GM21447 (cell line): Measurements from ENCODE around the gene FUT6.
A peak's percentile ranks its signal among the peaks of the same experiment; 100 is the strongest.

Experiments
- ATAC-seq: cut with Tn5 transposase; IDR thresholded peaks from one replicate; pipeline ENCODE4 v1.9.1; 2021; ENCODE audit not compliant: unreplicated experiment

Gene FUT6

DNA sequence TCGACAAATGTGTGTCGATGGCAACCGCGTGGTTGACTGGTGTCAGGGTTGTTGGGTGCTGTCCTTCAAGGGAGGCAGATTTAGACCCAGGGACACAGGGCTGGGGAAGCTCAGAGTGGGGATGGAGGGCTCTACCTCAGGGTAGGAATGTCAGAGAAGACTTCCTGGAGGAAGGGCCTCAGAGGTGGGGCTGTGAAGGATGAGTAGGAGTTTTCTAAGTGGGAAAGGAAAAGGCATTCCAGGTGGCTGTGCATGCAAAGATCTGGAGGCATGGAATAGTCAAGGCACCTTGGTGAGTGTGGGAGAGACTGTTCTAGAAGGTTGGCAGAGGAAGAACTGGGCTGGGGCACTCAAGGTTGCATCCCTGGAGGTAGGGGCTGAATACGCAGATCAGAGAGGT is 32.6 kb downstream of the FUT6 start:
- ATAC-seq, result no peak

DNA sequence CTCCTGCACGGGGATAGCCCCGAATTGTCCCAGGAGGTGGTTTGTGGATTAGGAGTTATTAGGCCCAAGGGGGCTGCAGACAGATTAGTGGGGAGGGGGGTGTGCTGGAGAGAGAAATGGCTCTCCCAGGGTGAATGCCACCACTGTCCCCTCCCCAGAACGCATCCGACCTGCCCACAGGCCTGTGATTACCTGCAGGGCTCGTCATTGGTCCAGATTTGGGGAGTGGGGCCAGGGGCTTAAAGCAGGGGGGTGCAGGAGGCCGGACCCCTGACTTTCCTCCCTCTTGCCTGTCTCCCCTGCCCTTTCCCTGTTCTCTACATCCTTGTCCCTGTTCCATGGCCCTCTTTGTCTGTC is 33.4 kb downstream of the FUT6 start:
- no peak for ATAC-seq

DNA sequence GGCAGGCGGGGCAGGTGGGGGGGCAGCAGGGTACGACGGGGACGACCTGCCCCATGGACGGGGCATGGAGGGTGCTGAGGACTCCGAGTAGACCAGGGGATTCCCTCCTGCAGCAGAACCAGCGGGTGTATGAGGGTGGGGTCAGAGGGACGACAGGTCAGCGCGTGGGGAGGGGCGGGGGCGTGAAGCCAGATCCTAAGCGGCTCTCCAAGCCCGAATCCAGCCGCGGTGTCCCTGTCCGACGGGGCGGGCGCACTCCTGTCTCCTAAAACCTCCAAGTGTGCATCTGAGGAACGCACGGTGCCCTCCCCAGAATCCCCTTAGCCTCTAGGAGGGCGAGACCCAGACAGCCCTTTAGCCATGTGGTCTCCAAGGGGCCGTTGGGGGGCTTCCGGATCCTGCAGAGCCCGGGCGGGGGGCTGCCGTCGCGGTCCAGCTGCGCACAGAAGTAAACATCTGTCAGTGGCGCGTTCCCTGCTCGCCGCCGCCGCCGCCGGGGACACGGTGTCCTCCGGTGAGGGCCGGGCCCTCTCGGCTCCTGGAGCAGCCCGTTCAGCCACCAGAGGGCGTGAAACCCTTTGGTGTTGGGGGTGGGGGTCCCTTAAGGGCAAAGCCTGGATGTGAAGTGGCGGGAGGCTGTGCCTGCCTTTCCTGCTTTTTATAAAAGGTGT is 33.9 kb downstream of the FUT6 start:
- no peak for ATAC-seq

DNA sequence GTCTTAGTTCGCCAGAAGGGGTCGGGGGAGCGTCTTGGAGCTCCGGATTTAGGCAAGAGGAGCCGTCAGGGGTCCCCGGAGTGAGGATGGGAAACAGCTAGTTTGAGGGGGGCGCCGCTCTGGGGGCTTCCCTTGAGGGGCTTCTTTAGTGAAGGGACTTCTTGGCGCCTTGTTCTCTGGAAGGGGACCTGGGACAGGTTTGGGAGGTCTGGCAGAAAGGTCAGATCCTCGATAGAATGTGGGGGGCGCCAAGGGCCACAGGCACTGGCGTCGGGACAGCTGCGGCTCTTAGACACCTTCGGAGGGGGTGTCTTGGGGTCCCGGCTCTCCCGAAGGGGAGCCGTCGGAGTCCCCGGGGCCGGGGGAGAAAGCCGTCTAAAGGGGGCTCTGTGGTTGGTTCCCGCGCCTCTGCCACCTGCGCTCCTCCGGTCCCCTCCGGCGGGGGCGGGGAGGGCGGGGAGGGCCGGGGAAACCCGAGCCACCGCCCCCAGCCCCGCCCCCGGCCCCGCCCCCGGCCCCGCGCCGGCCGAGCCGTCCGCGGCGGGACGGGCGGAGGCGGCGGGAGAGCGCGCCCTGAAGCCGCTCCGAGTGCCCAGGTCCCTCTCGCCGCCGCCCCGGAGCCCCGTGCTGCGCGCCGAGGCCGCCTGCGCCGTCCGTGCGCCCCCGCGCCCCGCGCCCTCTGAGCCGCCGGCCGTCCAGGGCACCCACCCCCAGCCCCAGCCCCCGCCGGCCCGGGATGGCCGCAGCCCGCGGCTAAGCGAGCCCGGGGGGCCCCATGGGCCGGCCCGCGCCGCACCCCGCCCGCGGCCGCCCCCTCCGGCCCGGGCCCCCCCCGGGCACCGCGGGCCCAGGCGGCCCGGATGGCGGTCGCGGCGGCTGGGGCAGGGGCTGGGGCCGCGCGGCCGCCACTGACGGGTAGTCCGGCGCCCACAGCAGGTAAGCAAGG is 34.7 kb downstream of the FUT6 start, which contains the start of gene NRTN:
Gene NRTN (plus strand): TSS at position 552 of the 946 bp plus-strand sequence. CDS start 19,099 bp downstream, outside the sequence.
- no peak for ATAC-seq

DNA sequence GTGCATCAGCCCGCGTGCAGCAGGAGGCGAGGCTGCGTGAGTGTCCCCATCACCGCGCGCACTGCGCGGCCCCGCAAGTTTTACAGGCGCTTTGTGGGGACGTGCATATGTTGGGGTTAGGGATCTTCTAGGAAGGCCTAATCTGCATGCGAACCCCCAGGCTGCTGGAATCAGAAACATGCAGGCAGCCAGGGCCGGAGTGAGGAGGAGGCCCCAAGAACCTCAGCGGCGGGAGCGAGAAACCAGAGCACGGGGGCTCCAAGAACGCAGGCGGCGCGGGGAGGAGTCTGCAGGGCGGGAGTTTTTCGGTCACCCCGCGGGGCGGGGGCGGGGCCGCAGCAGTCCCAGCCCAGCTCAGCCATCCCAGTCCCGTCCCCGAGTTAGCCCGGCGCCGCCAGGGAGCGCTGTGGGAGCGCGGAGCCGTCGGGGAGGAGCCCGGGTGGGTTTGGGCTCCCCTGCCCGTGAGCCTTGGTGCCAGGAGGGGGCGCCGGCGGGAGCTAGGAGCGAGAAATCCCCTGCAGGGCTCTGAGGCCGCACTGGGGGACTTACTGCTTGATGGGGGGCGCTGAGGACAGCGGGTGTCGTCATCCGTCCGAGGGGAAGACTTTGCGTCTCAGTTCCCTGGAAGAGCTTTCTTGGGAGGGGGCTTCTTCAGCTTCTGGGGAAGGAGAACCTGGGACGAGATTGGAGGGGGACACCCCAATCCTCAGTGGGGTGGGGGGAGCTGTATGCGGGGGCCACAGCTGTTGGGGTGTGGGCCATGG is 35.6 kb downstream of the FUT6 start:
- peak; percentile 66 for ATAC-seq

DNA sequence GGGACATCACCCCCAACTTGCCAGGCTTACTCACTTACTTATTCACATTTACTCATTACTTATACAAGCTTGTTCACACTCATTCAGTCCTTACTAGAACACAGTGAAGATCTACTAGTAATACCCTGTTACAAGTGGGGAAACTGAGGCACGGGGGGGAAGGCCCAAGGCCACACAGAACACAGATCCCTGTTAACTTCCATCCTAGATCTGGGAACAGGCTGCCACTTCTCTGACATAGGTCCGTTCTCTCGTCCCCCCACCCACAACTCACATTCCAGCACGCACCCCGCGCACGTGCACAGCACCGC is 36.1 kb downstream of the FUT6 start:
- no peak for ATAC-seq

DNA sequence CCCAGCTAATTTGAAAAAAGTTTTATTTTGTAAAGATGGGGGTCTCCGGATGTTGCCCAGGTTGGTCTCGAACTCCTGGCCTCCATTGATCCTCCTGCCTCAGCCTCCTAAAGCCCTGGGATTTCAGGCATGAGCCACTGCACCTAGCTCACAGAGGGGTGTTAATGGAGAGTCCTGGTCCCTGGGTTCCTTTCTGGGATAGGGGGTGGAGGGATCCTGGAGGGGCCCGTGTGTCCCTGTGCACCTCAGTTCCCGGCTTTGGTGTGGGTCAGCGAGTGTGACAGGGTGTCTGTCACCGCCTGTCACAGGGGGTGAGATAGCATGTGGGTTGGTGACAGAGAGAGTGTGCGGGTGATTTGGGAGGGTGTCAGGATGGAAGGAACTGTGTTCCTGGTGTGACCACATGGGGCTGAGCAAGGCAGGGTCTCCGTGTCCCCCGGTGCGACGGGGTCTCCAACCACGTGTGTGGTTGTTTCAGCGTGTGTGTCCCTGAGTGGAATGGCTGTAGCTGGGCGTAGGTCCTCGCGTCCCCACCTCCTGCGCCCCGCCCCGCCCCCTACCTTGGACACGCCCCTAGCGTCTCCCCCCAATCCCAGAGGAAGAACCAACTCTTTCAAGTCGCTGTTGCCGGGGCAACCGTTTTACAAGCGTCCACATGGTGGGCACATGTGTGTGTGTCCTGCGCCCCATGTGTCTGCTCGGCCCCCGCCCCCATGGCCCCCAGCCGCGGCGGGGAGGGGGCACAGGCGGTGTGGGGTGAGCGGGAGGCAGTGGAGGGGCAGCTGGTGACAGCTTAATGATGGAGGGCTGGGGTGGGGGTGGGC is 37.5 kb downstream of the FUT6 start:
- no peak for ATAC-seq

DNA sequence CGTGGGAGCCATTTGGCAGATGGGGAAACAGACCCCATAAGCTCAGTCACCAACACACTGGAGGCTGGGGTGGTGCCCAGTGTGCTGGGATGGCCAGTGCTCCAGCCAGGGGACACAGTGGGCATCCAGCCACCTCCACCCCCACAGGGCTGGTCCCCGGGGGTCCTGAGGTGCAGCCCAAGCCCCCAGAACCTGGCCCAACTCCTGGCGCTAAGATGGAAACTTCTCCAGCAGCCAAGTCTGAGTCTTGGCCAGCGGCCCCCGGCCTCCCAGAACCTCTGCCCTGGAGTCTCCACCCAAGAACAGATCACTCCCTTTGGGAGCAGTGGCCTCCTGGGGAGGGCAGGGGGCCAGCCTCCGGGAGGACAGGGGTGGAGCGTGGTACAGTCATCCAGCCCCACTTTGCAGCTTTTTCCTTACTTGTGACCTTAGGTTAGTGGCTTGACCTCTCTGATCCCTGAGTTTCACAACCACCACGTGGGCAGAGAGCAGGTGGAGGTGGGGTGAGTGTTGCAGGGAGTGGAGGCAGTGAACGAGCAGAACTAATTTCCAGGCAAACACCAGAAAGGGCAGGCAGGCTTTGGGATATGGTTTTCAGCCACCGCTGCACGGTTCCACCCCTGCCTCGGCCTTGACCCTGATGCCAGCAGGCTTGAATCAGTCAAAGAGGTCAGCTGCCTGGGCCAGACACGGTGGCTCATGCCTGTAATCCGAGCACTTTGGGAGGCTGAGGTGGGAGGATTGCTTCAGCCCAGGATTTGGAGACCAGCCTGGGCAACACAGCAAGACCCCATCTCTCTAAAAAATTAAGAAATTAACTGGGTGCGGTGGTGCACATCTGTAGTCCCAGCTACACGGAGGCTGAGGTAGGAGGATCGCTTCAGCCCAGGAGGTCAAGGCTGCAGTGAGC is 38.9 kb downstream of the FUT6 start:
- no peak for ATAC-seq

DNA sequence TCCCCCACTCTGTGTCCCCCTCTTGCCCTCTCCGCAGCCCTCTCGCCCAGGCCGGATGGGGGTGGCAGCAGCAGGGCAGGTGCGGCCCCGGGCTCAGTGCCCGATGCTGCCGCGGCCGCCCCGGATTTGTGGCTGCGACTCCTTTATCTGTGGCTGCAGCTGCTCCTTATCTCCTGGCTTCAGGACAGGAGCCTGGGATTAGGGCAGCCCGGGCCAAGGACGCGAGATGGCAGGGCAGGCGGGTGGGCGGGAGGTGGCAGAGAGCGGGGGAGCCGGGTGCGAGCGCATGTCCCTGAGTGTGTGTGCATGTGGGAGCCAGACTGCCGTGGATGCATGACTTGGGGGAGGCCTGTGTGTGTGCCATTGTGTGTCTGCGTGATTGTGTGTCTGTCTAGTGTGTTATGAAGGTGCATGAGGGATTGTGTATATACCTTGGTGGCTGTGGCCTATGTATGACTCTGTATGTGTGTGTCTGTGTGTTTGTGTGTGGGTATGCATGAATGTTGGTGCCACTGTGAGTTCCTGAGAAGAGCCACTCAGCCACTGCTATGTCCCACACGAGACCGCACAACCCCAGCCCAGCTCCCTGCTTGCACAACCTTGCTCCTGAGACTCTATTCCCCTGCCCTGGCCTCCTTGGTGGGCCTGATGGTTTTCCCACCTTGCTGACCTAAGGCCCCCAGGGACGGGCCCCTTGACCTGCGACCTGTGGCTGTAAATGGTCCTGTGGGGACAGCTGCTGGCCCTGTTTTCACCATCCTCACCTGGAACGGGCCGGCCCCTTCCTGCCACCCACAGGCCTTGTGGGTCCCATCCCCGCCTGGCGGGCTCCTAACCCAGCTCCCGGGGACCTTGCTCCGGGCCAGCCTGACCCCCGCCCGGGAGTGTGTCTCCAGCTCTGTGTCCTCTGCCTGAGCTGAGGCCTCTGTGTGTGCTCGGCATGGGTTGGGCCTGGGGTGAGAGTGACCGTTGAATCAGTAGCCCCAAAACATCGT is 40.0 kb downstream of the FUT6 start:
- ATAC-seq, result no peak

DNA sequence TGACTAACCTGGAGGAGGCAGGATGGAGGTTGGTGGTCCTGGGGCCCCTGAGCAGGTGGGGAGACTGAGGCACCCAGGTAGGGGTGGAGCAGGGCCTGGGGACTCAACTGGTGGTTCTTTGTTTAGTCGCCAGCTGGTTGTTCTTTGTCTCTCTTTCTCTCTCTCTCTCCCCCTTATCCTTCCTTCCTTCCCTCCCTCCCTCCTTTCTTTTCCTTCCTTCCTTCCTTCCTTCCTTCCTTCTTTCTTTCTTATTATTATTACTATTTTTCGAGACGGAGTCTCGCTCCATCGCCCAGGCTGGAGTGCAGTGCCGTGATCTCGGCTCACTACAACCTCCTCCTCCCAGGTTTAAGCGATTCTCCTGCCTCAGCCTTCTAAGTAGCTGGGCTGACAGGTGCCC is 41.3 kb downstream of the FUT6 start:
- no peak for ATAC-seq

DNA sequence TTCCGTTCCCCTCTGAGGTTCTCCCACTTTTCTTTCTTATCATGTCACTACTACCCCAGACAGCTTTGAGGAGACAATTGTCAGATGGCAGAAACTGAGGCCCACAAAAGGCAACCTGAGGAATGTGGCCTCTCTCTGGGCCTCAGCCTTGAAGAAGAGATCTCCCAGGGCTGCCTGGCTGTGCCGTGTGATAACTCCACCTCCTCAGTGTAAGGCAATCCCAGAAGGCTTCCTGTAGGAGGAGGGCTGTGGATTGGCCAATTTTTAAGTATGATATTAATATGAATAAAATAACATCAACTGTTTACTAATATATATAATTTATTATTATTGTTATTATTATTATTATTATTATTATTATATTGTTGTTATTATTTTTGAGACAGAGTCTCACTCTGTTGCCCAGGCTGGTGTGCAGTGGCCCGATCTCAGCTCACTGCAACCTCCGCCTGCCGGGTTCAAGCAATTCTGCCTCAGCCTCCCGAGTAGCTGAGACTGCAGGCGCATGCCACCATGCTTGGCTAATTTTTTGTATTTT is 44.1 kb downstream of the FUT6 start:
- no peak for ATAC-seq

DNA sequence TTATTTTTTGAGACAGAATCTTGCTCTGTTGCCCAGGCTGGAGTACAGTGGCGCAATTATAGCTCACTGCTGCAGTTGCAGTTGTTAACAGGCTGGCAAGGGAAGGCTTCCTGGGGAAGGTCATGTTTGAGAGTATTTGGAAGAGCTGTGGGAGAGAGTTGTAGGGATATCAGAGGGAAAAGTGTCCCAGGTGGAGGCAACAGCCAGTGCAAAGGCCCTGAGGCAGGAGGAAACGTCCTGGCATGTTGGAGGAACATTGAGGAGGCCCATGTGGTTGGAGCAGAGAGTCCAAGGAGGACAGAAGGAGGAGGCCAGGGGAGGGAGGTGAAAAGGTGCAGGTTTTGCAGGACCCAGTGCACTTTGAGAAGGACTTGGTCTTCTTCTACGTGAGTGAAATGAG is 46.3 kb downstream of the FUT6 start:
- no peak for ATAC-seq

DNA sequence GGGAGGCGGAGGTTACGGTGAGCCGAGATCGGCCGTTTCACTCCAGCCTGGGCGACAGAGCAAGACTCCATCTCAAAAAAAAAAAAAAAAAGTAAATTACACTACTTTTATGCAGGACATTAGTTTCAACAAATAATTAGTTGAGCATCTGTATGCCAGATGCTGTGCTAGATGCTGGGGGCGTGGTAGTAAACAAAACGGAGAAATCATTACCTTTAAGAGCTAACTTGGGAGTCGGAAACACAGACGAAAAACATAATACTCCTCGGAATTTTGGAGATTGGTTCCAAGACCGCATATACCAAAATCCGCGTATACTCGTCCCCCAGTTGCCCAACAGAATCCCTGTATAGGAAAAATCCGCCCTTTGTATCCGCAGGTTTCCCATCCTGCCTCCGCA is 47.3 kb downstream of the FUT6 start:
- no peak for ATAC-seq

DNA sequence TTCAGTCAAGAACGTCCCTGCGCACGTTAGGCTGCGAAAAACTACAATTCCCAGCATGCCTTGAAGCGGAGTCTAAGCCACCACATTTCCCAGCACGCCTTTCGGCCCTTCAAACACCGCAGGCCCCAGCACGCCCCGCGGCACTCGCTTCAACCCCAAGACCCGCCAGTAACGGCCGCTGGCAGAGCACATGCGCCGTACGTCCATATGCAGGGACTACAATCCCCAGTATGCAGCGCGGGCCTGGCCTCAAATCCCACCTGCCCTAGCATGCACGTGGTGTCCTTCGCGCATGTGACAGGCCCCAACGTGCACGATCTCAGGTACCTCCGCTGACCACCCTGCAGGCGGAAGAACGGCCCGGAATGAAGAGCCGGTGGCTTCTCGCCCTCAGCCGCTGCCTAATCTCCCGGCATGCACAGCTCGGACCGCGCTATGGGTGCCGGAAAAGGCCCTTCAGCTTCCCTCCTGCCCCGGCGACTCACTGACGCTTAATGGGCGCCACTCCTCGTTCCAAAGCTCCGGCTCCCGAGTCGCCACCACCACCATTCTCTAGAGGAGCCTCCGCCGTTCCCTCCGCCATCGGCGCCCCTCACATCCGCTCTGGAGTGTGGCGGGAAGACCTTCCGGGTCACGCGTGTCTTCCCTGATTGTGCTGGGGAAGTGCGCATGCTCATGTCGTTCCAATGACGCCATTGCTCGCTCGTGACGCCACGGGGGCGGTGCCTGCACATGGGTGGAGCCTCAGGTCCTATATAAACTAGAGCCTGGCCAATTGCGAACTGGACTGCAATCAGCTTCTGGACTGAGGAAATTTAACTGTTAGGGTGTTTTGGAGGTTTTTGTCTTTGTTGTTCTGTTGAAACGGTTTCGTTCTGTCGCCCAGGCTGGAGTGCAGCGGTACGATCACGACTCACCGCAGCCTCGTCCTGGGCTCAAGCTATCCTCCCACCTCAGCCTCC is 48.7 kb downstream of the FUT6 start, which contains the start of gene DUS3L:
Gene DUS3L (minus strand): TSS at position 605 of the 962 bp plus-strand sequence. CDS start 22 bp downstream, at position 583.
- ATAC-seq, result peak; percentile 83

DNA sequence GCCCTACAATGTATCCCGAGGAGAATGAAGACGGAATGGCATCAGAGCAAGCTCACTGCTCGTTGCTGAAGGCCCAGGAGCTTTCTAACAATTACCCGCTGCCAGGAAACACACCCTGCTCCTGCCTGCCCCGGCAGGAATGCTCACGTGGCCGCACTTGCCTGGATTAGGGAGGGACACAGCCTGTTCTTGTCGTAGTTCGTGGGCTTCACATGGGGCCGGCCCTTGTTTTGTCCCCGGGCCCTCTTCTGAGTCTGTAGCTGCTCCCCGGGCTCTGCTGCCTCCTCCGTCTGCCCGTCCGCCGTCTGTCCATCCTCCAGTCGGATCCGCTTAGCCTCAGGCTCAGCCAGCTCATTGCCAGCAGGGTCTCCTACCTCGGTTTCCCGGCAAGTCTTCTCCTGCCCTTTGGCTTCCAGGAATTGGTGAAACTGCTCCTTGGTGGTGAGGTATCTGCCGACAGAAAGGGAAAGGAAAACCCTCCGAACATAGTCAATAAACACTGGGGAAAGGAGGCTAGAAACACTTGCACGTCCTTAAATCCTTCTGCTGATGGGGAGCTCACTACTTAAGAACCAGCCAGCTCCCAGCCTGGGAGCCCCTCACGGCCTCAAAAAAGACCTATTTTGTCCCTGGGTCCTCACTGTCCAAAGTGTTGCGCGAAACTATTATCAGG is 49.5 kb downstream of the FUT6 start:
- ATAC-seq, result no peak

DNA sequence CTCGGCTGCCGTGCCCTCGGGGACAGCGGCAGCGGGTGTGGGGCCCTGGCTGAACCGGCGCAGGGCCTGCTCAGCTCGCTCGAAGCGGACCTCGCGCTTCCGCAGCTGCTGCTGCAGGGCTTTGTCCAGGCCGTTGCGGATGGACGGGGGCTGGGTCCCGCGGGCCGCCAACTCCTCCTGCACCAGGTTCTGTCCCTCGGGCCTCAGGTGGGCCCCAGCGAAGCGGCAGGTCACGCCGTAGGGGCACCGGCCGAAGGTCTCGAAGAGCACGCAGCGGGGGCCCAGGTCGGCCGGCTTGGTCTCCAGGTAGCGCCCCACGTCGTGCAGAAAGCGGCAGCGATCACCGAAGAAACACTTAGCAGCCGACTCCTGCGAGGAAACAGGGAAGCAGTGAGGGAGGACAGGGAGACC is 50.1 kb downstream of the FUT6 start:
- ATAC-seq, result no peak

DNA sequence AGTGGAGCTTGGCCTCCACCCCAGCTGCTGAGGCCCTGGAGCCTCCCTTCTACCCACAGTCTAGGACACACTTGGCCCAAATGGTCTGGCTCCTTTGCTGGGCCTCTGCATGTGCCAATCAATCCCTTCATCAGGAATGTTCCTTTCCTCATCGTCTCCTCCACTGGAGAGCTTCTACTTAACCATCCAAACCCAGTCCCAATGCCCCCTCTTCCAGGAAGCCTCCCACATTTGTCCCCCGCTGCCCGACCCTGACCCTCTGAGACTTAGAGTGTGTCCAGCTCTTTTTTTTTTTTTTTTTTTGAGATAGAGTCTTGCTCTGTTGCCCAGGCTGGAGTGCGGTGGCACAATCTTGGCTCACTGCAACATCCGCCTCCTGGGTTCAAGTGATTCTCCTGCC is 51.1 kb downstream of the FUT6 start:
- no peak for ATAC-seq
